Endothelial cell of umbilical vein (primary cell): Measurements from ENCODE around the gene FBXW4. TPM values are rescaled to one million over a fixed set of nuclear protein-coding genes. Genes with fewer than 3 reads are reported as not detected.

ENCODE experiments used
- BruUV-seq: library from RNA; stranded (reverse); fragments of 400-500 nt; replicated peaks from 2 replicates; lab custom pipeline; 2021; lab: Mats Ljungman, UMichigan
- CTCF ChIA-PET: fragments of 300-600, 350-600 bp; sonication (Branson Sonifier 250); formaldehyde crosslinking; loops from one replicate; lab custom pipeline; 2021; ENCODE audit warnings: antibody characterized with exemption, inconsistent platforms; lab: Charles Lee
- POLR2A ChIA-PET: fragments of 300-600, 350-600 bp; sonication (Branson Sonifier 250); formaldehyde crosslinking; loops from one replicate; lab custom pipeline; 2021; ENCODE audit warnings: antibody characterized with exemption, inconsistent platforms; lab: Charles Lee
- DNase-seq: peaks from one replicate; pipeline ENCODE4 v3.0.0-alpha.2; 2011; ENCODE audit warnings: low read depth, low spot score
- FAIRE-seq: peaks from 2 replicates; lab custom pipeline; 2011; peaks lifted over from hg19 to GRCh38; lab: Jason Lieb, UNC
- H2AFZ ChIP-seq: 2 replicates; pipeline ENCODE4 v1.6.0; 2012; ENCODE audit warnings: low read depth, low read length, control low read depth, inconsistent platforms
- H3K27ac ChIP-seq: 2 replicates; pipeline ENCODE4 v1.5.1; 2011; ENCODE audit warnings: low read depth, mild to moderate bottlenecking, control low read depth, low read length, moderate library complexity; ENCODE audit not compliant: insufficient read depth
- H3K27me3 ChIP-seq, 2 experiments: 2 replicates each; pipeline versions ENCODE4 v1.6.0 to v1.6.1; 2011; ENCODE audit warnings: low read length in 2 of 2, mixed read lengths in 1 of 2; ENCODE audit not compliant: control insufficient read depth in 2 of 2, insufficient read depth in 2 of 2
- H3K36me3 ChIP-seq, 2 experiments: 2 replicates in 1 of 2; 3 replicates in 1 of 2; pipeline ENCODE4 v1.5.1; 2011; ENCODE audit warnings: low read length in 2 of 2, mild to moderate bottlenecking in 1 of 2, moderate library complexity in 1 of 2; ENCODE audit not compliant: control insufficient read depth in 2 of 2, insufficient read depth in 2 of 2; ENCODE audit errors: extremely low read depth in 1 of 2
- H3K4me1 ChIP-seq: 3 replicates; pipeline ENCODE4 v1.5.1; 2011; ENCODE audit warnings: mild to moderate bottlenecking, low read length; ENCODE audit not compliant: control insufficient read depth, insufficient read depth; ENCODE audit errors: extremely low read depth
- H3K4me2 ChIP-seq: 2 replicates; pipeline ENCODE4 v1.6.1; 2011; ENCODE audit warnings: low read length, control low read depth, mixed read lengths; ENCODE audit not compliant: insufficient read depth
- H3K4me3 ChIP-seq, 3 experiments: fragments of 200-600 bp in 1 of 3; sonication (generic), shearing (Covaris generic) in 1 of 3; replicated peaks in 1 of 3; 2 replicates each; pipeline ENCODE4 v1.5.1; 2011 to 2016; ENCODE audit warnings: control low read depth in 3 of 3, low read length in 3 of 3, mild to moderate bottlenecking in 2 of 3, inconsistent platforms in 1 of 3, low read depth in 1 of 3, moderate library complexity in 1 of 3; ENCODE audit not compliant: insufficient read depth in 1 of 3
- H3K79me2 ChIP-seq: 2 replicates; pipeline ENCODE4 v1.6.0; 2012; ENCODE audit warnings: low read length, inconsistent platforms; ENCODE audit not compliant: control insufficient read depth, insufficient read depth
- H3K9ac ChIP-seq: replicated peaks from 2 replicates; pipeline ENCODE3; 2011; ENCODE audit warnings: low read length, control low read depth; ENCODE audit not compliant: insufficient read depth; ENCODE audit errors: extremely low read depth
- H3K9me1 ChIP-seq: replicated peaks from 3 replicates; pipeline ENCODE4 v1.6.0; 2011; ENCODE audit warnings: mild to moderate bottlenecking, low read length; ENCODE audit not compliant: control insufficient read depth, insufficient read depth; ENCODE audit errors: extremely low read depth
- H3K9me3 ChIP-seq: replicated peaks from 2 replicates; pipeline ENCODE4 v1.5.1; 2012; ENCODE audit warnings: low read length, inconsistent platforms; ENCODE audit not compliant: control insufficient read depth, insufficient read depth
- H4K20me1 ChIP-seq: replicated peaks from 2 replicates; pipeline ENCODE3; 2011; ENCODE audit warnings: mild to moderate bottlenecking, low read length; ENCODE audit not compliant: control insufficient read depth, insufficient read depth; ENCODE audit errors: extremely low read depth
- EZH2 ChIP-seq: IDR thresholded peaks from 2 replicates; pipeline ENCODE4 v1.6.1; 2012; ENCODE audit warnings: borderline replicate concordance, low read depth, mild to moderate bottlenecking, moderate library complexity, low read length, inconsistent platforms; ENCODE audit not compliant: severe bottlenecking
- FOS ChIP-seq: IDR thresholded peaks from 2 replicates; pipeline ENCODE4 v1.6.1; 2011; ENCODE audit warnings: mild to moderate bottlenecking, low read length, moderate library complexity, borderline replicate concordance; ENCODE audit not compliant: insufficient read depth
- GATA2 ChIP-seq: IDR thresholded peaks from 2 replicates; pipeline ENCODE4 v1.7.0; 2011; ENCODE audit warnings: low read depth, mild to moderate bottlenecking, moderate library complexity, mixed read lengths, low read length; ENCODE audit not compliant: insufficient read length, insufficient read depth
- JUN ChIP-seq: IDR thresholded peaks from 2 replicates; pipeline ENCODE4 v1.6.1; 2011; ENCODE audit warnings: borderline replicate concordance, low read depth; ENCODE audit not compliant: insufficient read length, insufficient read depth
- MAX ChIP-seq: IDR thresholded peaks from 2 replicates; pipeline ENCODE4 v1.6.1; 2011; ENCODE audit not compliant: insufficient read depth, insufficient read length
- MYC ChIP-seq: IDR thresholded peaks from one replicate; pipeline ENCODE4 v1.6.1; 2011; ENCODE audit warnings: mild to moderate bottlenecking, low read depth, low read length
- POLR2A ChIP-seq: IDR thresholded peaks from 2 replicates; pipeline ENCODE4 v1.6.1; 2012; ENCODE audit warnings: low read depth, mild to moderate bottlenecking, control low read depth, low read length
- POLR2AphosphoS5 ChIP-seq: IDR thresholded peaks from 2 replicates; pipeline ENCODE4 v1.6.1; 2012; ENCODE audit warnings: low read depth, mild to moderate bottlenecking, control low read depth, low read length, moderate library complexity; ENCODE audit not compliant: insufficient read depth
- dilution Hi-C: fragments of 300-500 bp; cut with MboI; formaldehyde crosslinking; loops from one replicate; pipeline ENCODE4 v1.15.0; 2019; ENCODE audit warnings: low sequenced_read_pairs; ENCODE audit not compliant: extremely low pct_ligation_motif_present
- intact Hi-C: fragments of 100-400 bp; cut with micrococcal nuclease; formaldehyde crosslinking; loops from one replicate; pipeline ENCODE4 v1.10.0; 2022
- polyA plus RNA-seq, 4 experiments: library from polyadenylated mRNA; depleted of rRNA in 3 of 4; stranded (reverse) in 3 of 4; unstranded in 1 of 4; fragments of >200 nt; gene quantifications; 2 replicates each; pipeline versions ENCODE4 v1.2.1 to v1.2.3, GENCODE V29; 2011 to 2012; ENCODE audit warnings: missing spikeins in 1 of 4
- total RNA-seq: library from RNA; stranded (reverse); gene quantifications from 2 replicates; pipeline ENCODE4 v1.2.3, GENCODE V29; 2021
- TF ChIP-seq, protein P1 (sequence below), 2 donors: IDR thresholded peaks; 1 replicate in 1 of 2; 2 replicates in 1 of 2; pipeline ENCODE4 v1.5.1; 2011; ENCODE audit warnings: low read length in 2 of 2, mild to moderate bottlenecking in 2 of 2, moderate library complexity in 2 of 2, control low read depth in 1 of 2, inconsistent platforms in 1 of 2, low read depth in 1 of 2; ENCODE audit not compliant: insufficient read depth in 1 of 2; ENCODE audit errors: extremely low read depth in 1 of 2

The FBXW4 gene
- total and polyA plus RNA-seq, 2 donors (not counting 3 experiments of a cell fraction or from before 2014, with no cell fraction given) = 20.8 to 21.1 TPM

DNA sequence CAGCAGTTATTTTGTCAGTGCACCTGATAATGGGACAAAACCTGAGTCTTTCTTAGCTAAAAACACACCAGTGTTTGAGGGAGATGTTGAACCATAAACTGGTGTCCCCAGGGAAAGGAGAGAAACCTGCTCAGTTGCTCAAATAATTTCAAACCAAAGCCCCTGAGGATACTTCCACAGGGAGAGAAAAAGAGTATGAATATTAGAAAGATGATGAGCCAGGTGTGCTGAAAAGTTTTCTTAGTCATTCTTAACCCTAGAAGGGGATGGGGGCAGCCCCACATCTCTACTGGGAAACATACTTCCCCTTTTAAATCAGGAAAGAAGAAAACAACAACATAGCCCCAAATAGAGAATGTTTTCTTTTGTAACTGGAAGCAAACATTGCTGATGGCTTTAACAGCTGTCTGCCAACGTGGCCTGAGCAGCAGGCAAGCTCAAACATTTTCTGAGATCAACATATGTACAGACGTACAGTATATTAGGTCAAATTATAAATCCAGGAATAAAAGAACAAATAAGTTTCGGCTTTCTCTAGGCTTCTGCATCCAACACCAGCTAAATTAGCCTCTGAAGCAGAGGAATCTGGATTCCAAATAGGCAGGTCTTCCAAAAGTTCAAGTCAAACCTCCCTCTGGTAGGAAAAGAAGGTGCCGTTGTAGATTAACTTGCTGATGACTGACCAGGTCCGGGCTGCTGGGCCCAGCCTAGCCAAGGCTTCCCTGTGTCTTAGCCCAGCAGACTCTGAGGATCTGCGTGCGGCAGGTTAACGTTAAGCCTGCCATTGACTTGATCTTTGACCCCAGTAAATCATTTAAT is 30.5 kb upstream of the FBXW4 start:
- peaks cover 9 to 21% of the 10 kb centered on the region in 2 experiments for H3K27me3 ChIP-seq
- no peak overlapping the region for H3K9ac ChIP-seq
- H3K9me1 ChIP-seq = no peaks in the 10 kb centered on the region
- H3K36me3 ChIP-seq = no peaks in the 10 kb centered on the region
- BruUV-seq = no TSS peak
- ChIA-PET POLR2A (no interaction called here), CTCF (interaction anchor here (1.4 to 1.5 kb wide), 2 partner anchors 21 to 123 kb away, joined by 3 to 4 read pairs; no protein-coding TSS in a partner anchor)
- H3K9me3 ChIP-seq = no peaks in the 10 kb centered on the region
- FAIRE-seq = no peak
- no peak for TF ChIP-seq POLR2A
- no peak for TF ChIP-seq MAX
- no peak for TF ChIP-seq JUN
- TF ChIP-seq, protein P1, sequence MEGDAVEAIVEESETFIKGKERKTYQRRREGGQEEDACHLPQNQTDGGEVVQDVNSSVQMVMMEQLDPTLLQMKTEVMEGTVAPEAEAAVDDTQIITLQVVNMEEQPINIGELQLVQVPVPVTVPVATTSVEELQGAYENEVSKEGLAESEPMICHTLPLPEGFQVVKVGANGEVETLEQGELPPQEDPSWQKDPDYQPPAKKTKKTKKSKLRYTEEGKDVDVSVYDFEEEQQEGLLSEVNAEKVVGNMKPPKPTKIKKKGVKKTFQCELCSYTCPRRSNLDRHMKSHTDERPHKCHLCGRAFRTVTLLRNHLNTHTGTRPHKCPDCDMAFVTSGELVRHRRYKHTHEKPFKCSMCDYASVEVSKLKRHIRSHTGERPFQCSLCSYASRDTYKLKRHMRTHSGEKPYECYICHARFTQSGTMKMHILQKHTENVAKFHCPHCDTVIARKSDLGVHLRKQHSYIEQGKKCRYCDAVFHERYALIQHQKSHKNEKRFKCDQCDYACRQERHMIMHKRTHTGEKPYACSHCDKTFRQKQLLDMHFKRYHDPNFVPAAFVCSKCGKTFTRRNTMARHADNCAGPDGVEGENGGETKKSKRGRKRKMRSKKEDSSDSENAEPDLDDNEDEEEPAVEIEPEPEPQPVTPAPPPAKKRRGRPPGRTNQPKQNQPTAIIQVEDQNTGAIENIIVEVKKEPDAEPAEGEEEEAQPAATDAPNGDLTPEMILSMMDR (IDR thresholded peaks at IDR 0.05; ENCODE audit: extremely low read depth in 1 of 2, insufficient read depth in 1 of 2, low read depth in 1 of 2, low read length in 2 of 2) = no peak
- no peak for TF ChIP-seq GATA2
- TF ChIP-seq EZH2 = no peak
- no peak for TF ChIP-seq POLR2AphosphoS5
- TF ChIP-seq FOS = no peak
- no peak for TF ChIP-seq MYC
- H4K20me1 ChIP-seq = no peaks in the 10 kb centered on the region
- DNase-seq = no peak
- H3K79me2 ChIP-seq = no peaks in the 10 kb centered on the region
- H3K4me2 ChIP-seq = no peak overlapping the region
- dilution Hi-C loops = no loop called here
- H3K4me3 ChIP-seq = no peak overlapping the region
- no peak overlapping the region for H2AFZ ChIP-seq
- no peak overlapping the region for H3K27ac ChIP-seq
- intact Hi-C loops = no loop called here
- H3K4me1 ChIP-seq = no peaks in the 10 kb centered on the region
